H1 (cell line): ENCODE measurements around the gene RWDD3. TPM values are rescaled to one million over a fixed set of nuclear protein-coding genes. Genes with fewer than 3 reads are reported as not detected.

Experiments
- CTCF ChIA-PET: fragments of 300-600 bp; sonication (Branson Sonifier 250); formaldehyde crosslinking; loops from one replicate; lab custom pipeline; 2021; ENCODE audit not compliant: partially characterized antibody; lab: Charles Lee
- POLR2A ChIA-PET: fragments of 300-600 bp; sonication (Branson Sonifier 250); formaldehyde crosslinking; loops from one replicate; lab custom pipeline; 2021; ENCODE audit warnings: inconsistent platforms; ENCODE audit not compliant: partially characterized antibody; lab: Charles Lee
- DNase-seq, 2 experiments: peaks; one replicate each; pipeline versions ENCODE4 v3.0.0 to v3.0.0-alpha.2; 2010 to 2022; ENCODE audit warnings: low spot score in 2 of 2, low read depth in 1 of 2, mixed read lengths in 1 of 2
- FAIRE-seq: peaks from 2 replicates; lab custom pipeline; 2011; peaks lifted over from hg19 to GRCh38; lab: Jason Lieb, UNC
- H2AFZ ChIP-seq: 2 replicates; pipeline ENCODE4 v1.8.1; 2012; ENCODE audit warnings: low read length, inconsistent platforms
- H2AK5ac ChIP-seq: 2 replicates; pipeline ENCODE4 v1.6.1; 2013; ENCODE audit warnings: low read depth, low read length
- H2BK120ac ChIP-seq: replicated peaks from 2 replicates; pipeline ENCODE3; 2013; ENCODE audit warnings: low read depth, low read length, inconsistent platforms
- H2BK12ac ChIP-seq: 2 replicates; pipeline ENCODE4 v1.6.1; 2013; ENCODE audit warnings: low read depth, low read length
- H2BK15ac ChIP-seq: 2 replicates; pipeline ENCODE4 v1.6.1; 2013; ENCODE audit warnings: low read length
- H2BK20ac ChIP-seq: 2 replicates; pipeline ENCODE4 v1.6.1; 2013; ENCODE audit warnings: low read length
- H2BK5ac ChIP-seq: 2 replicates; pipeline ENCODE4 v1.6.1; 2013; ENCODE audit warnings: low read depth, low read length
- H3K14ac ChIP-seq: 2 replicates; pipeline ENCODE4 v1.6.1; 2013; ENCODE audit warnings: inconsistent platforms; ENCODE audit not compliant: insufficient read length
- H3K18ac ChIP-seq: 2 replicates; pipeline ENCODE4 v1.6.1; 2013; ENCODE audit warnings: low read length; ENCODE audit errors: extremely low read depth
- H3K23ac ChIP-seq: 2 replicates; pipeline ENCODE4 v1.6.1; 2013; ENCODE audit warnings: inconsistent platforms; ENCODE audit not compliant: insufficient read length
- H3K23me2 ChIP-seq: 2 replicates; pipeline ENCODE4 v1.6.1; 2013; ENCODE audit warnings: low read depth, low read length
- H3K27ac ChIP-seq: 2 replicates; pipeline ENCODE4 v1.6.1; 2011; ENCODE audit warnings: low read depth, low read length, inconsistent platforms
- H3K27me3 ChIP-seq, 4 experiments: replicated peaks in 1 of 4; 1 replicate in 1 of 4; 2 replicates in 3 of 4; pipeline versions ENCODE4 v1.6.1 to v1.8.1; 2011 to 2013; ENCODE audit warnings: low read length in 3 of 4, mild to moderate bottlenecking in 3 of 4, inconsistent platforms in 2 of 4, mixed read lengths in 2 of 4, moderate library complexity in 1 of 4; ENCODE audit not compliant: control insufficient read depth in 3 of 4, insufficient read depth in 3 of 4; ENCODE audit errors: extremely low read depth in 1 of 4
- H3K36me3 ChIP-seq, 4 experiments: 2 replicates each; pipeline versions ENCODE4 v1.6.1 to v1.8.1; 2011 to 2013; ENCODE audit warnings: mild to moderate bottlenecking in 4 of 4, low read length in 3 of 4, moderate library complexity in 2 of 4, control low read depth in 1 of 4, inconsistent platforms in 1 of 4; ENCODE audit not compliant: insufficient read depth in 4 of 4, control insufficient read depth in 2 of 4
- H3K4ac ChIP-seq: replicated peaks from 2 replicates; pipeline ENCODE3; 2013; ENCODE audit warnings: low read length, low read depth, mixed read lengths, inconsistent platforms; ENCODE audit not compliant: insufficient read length
- H3K4me1 ChIP-seq, 4 experiments: replicated peaks in 1 of 4; 1 replicate in 1 of 4; 2 replicates in 3 of 4; pipeline versions ENCODE4 v1.6.1 to v1.8.1; 2011 to 2013; ENCODE audit warnings: low read length in 3 of 4, inconsistent platforms in 2 of 4, mixed read lengths in 1 of 4; ENCODE audit not compliant: insufficient read depth in 4 of 4, control insufficient read depth in 3 of 4
- H3K4me2 ChIP-seq, 2 experiments: 2 replicates each; pipeline versions ENCODE4 v1.6.1 to v1.8.1; 2011 to 2013; ENCODE audit warnings: low read depth in 2 of 2, low read length in 2 of 2, control low read depth in 1 of 2, inconsistent platforms in 1 of 2, mild to moderate bottlenecking in 1 of 2; ENCODE audit not compliant: insufficient read depth in 1 of 2
- H3K4me3 ChIP-seq, 4 experiments: fragments of 200-600, 300-600 bp in 1 of 4; sonication (generic), shearing (Covaris generic), sonication (Bioruptor Twin) in 1 of 4; 2 replicates each; pipeline versions ENCODE4 v1.5.1 to v1.8.1; 2011 to 2016; ENCODE audit warnings: low read length in 4 of 4, low read depth in 3 of 4, control low read depth in 2 of 4, inconsistent platforms in 2 of 4, mild to moderate bottlenecking in 2 of 4, mixed read lengths in 1 of 4, moderate library complexity in 1 of 4; ENCODE audit not compliant: insufficient read depth in 2 of 4; ENCODE audit errors: extremely low read depth in 1 of 4
- H3K56ac ChIP-seq: replicated peaks from 2 replicates; pipeline ENCODE3; 2013; ENCODE audit warnings: low read depth, mild to moderate bottlenecking, mixed read lengths, low read length, inconsistent platforms; ENCODE audit not compliant: insufficient read length
- H3K79me1 ChIP-seq: 2 replicates; pipeline ENCODE4 v1.6.1; 2013; ENCODE audit warnings: low read depth, low read length, control low read depth
- H3K79me2 ChIP-seq, 2 experiments: 2 replicates each; pipeline versions ENCODE4 v1.6.1 to v1.8.1; 2012 to 2013; ENCODE audit warnings: low read length in 2 of 2, mild to moderate bottlenecking in 2 of 2, inconsistent platforms in 1 of 2; ENCODE audit not compliant: insufficient read depth in 2 of 2, control insufficient read depth in 1 of 2
- H3K9ac ChIP-seq, 4 experiments: replicated peaks in 1 of 4; 1 replicate in 1 of 4; 2 replicates in 3 of 4; pipeline versions ENCODE4 v1.6.1 to v1.8.1; 2011 to 2013; ENCODE audit warnings: low read depth in 3 of 4, low read length in 3 of 4, control low read depth in 2 of 4, mild to moderate bottlenecking in 2 of 4, moderate library complexity in 2 of 4, inconsistent platforms in 1 of 4; ENCODE audit errors: extremely low read depth in 1 of 4
- H3K9me3 ChIP-seq, 2 experiments: 2 replicates each; pipeline versions ENCODE4 v1.6.1 to v1.8.1; 2012 to 2013; ENCODE audit warnings: mild to moderate bottlenecking in 2 of 2, moderate library complexity in 2 of 2, control low read depth in 1 of 2, inconsistent platforms in 1 of 2, low read depth in 1 of 2, low read length in 1 of 2, mixed read lengths in 1 of 2; ENCODE audit not compliant: insufficient read depth in 2 of 2
- H4K20me1 ChIP-seq, 2 experiments: replicated peaks in 1 of 2; 2 replicates each; pipeline versions ENCODE3 to v1.8.1; 2011 to 2013; ENCODE audit warnings: inconsistent platforms in 2 of 2, low read length in 2 of 2, mild to moderate bottlenecking in 1 of 2; ENCODE audit not compliant: insufficient read depth in 2 of 2, control insufficient read depth in 1 of 2
- H4K5ac ChIP-seq: 2 replicates; pipeline ENCODE4 v1.6.1; 2013; ENCODE audit warnings: low read length, low read depth, mixed read lengths, inconsistent platforms; ENCODE audit not compliant: insufficient read length
- H4K8ac ChIP-seq: 2 replicates; pipeline ENCODE4 v1.8.0; 2013; ENCODE audit warnings: mild to moderate bottlenecking, moderate library complexity, low read length, inconsistent platforms; ENCODE audit not compliant: insufficient read depth; ENCODE audit errors: extremely low read depth
- H4K91ac ChIP-seq: replicated peaks from 2 replicates; pipeline ENCODE3; 2013; ENCODE audit warnings: low read length, mixed read lengths, inconsistent platforms; ENCODE audit not compliant: insufficient read length
- ATF3 ChIP-seq: IDR thresholded peaks from 2 replicates; pipeline ENCODE4 v1.6.1; 2011; ENCODE audit warnings: low read depth, mild to moderate bottlenecking, low read length; ENCODE audit not compliant: insufficient read depth
- CBX5 ChIP-seq: fragments of 300-800, 300-1000 bp; sonication (generic); IDR thresholded peaks from 2 replicates; pipeline ENCODE4 v1.7.1; 2016; ENCODE audit warnings: antibody characterized with exemption, low read length, low read depth
- CHD1 ChIP-seq: IDR thresholded peaks from 2 replicates; pipeline ENCODE4 v1.6.1; 2012; ENCODE audit warnings: low read depth, low read length, improper control_type of control experiment
- CTCF ChIP-seq, 3 experiments: IDR thresholded peaks; 1 replicate in 2 of 3; 2 replicates in 1 of 3; pipeline versions ENCODE4 v1.5.1 to v1.6.1; 2011; ENCODE audit warnings: low read length in 3 of 3, mild to moderate bottlenecking in 3 of 3, inconsistent platforms in 2 of 3, low read depth in 1 of 3, moderate library complexity in 1 of 3; ENCODE audit not compliant: insufficient read depth in 1 of 3; ENCODE audit errors: control extremely low read depth in 1 of 3
- EP300 ChIP-seq, 2 experiments: IDR thresholded peaks; 1 replicate in 1 of 2; 2 replicates in 1 of 2; pipeline ENCODE4 v1.6.1; 2011 to 2012; ENCODE audit warnings: low read depth in 2 of 2, low read length in 2 of 2, mild to moderate bottlenecking in 2 of 2, borderline replicate concordance in 1 of 2, inconsistent platforms in 1 of 2, moderate library complexity in 1 of 2
- NANOG ChIP-seq: IDR thresholded peaks from 2 replicates; pipeline ENCODE4 v1.6.1; 2011; ENCODE audit warnings: low read length, low read depth, mild to moderate bottlenecking, inconsistent platforms; ENCODE audit not compliant: insufficient read depth, poor library complexity, severe bottlenecking
- RNF2 ChIP-seq: fragments of 200-900, 300-1000 bp; sonication (generic); IDR thresholded peaks from 2 replicates; pipeline ENCODE4 v1.7.1; 2016; ENCODE audit warnings: borderline replicate concordance, low read depth, mild to moderate bottlenecking, antibody characterized with exemption, low read length; ENCODE audit not compliant: poor library complexity, severe bottlenecking; ENCODE audit errors: missing control alignments
- SIRT6 ChIP-seq: IDR thresholded peaks from one replicate; pipeline ENCODE4 v1.7.1; 2012; ENCODE audit warnings: low read length, inconsistent platforms
- SRF ChIP-seq: IDR thresholded peaks from 2 replicates; pipeline ENCODE4 v1.6.1; 2011; ENCODE audit warnings: mild to moderate bottlenecking, low read depth, low read length, moderate library complexity
- WGBS, 2 experiments: shearing (Covaris generic) in 1 of 2; methylation state at CpG; one replicate each; pipeline versions ENCODE4 v1.1.6 to v1.1.7; 2013 to 2015; ENCODE audit warnings: low lambda C conversion rate in 2 of 2, mixed read lengths in 2 of 2, inconsistent platforms in 1 of 2, low coverage in 1 of 2, missing lambda C conversion rate in 1 of 2; ENCODE audit not compliant: insufficient replicate concordance in 2 of 2, insufficient coverage in 1 of 2, insufficient read length in 1 of 2; ENCODE audit errors: extremely low coverage in 1 of 2, missing lambda C conversion rate in 1 of 2; 5-methylcytosine and 5-hydroxymethylcytosine counted together
- polyA plus RNA-seq, 7 experiments: library from polyadenylated mRNA; depleted of rRNA in 3 of 7; stranded (reverse) in 5 of 7; unstranded in 2 of 7; fragments of >200 nt in 5 of 7; fragments of 200-250 nt in 2 of 7; gene quantifications; 1 replicate in 5 of 7; 2 replicates in 1 of 7; 4 replicates in 1 of 7; pipeline versions ENCODE4 v1.2.1 to v1.2.3, GENCODE V29; 2011 to 2013; ENCODE audit warnings: missing spikeins in 2 of 7, mixed read lengths in 2 of 7
- total RNA-seq: library from RNA; stranded (reverse); fragmentation: NEBNext Ultra II Directional; extraction: Animal tissue kit (Norgen Biotek cat#: 25700); gene quantifications from 2 replicates; pipeline ENCODE4 v1.2.1, GENCODE V29; 2021

The RWDD3 gene
- total and polyA plus RNA-seq, 2 of the 8 experiments (the other 6 are each of a cell fraction or from before 2014, with no cell fraction given), result 7.9 to 14.5 TPM

- Histone ChIP-seq H3K9ac (no peak overlapping the region), H3K4ac (no peak overlapping the region), H3K36me3 (no peaks in the 10 kb centered on the region), H3K27ac (no peak overlapping the region), H3K14ac (no peak overlapping the region)
- WGBS, 2 experiments, result 92% methylated on average over 1 of the region's 1 CpG; no CpG with 5 or more reads in 1 of the 2 experiments
- POLR2A ChIA-PET, result no interaction called here
- no peak for DNase-seq
- TF ChIP-seq CTCF (IDR thresholded peaks at IDR 0.05; ENCODE audit: control extremely low read depth in 1 of 3, insufficient read depth in 1 of 3, low read depth in 1 of 3, low read length in 3 of 3), result no peak
- TF ChIP-seq ATF3, result no peak
- TF ChIP-seq EP300 (IDR thresholded peaks at IDR 0.05; ENCODE audit: borderline replicate concordance in 1 of 2, low read depth in 2 of 2, low read length in 2 of 2), result no peak
- no peak for TF ChIP-seq CHD1
- no peak for TF ChIP-seq RNF2
- no peak for TF ChIP-seq CBX5
- TF ChIP-seq NANOG, result no peak
- no peak for TF ChIP-seq SIRT6
- no peak for TF ChIP-seq SRF
- TF ChIP-seq, all 59 proteins: peak for 0
- H2BK5ac ChIP-seq, result no peak overlapping the region
- CTCF ChIA-PET, result interaction anchor here (0.7 kb wide), 1 partner anchor 22 kb away, joined by 3 read pairs; no protein-coding TSS in a partner anchor
- peaks cover 0 to 4% (median 0%) of the 10 kb centered on the region in 4 experiments; a peak in 2 of 7 replicates for H3K4me1 ChIP-seq
- no peaks in the 10 kb centered on the region for H3K27me3 ChIP-seq
- H3K18ac ChIP-seq, result no peak overlapping the region
- no peak overlapping the region for H3K4me3 ChIP-seq
- H2AFZ ChIP-seq, result no peak overlapping the region
- H3K79me1 ChIP-seq, result no peaks in the 10 kb centered on the region
- H2BK15ac ChIP-seq, result no peak overlapping the region
- H3K56ac ChIP-seq, result no peak overlapping the region
- H2BK20ac ChIP-seq, result no peak overlapping the region
- no peak overlapping the region for H3K23ac ChIP-seq
- H4K91ac ChIP-seq, result no peak overlapping the region
- H2BK120ac ChIP-seq, result no peak overlapping the region
- no peaks in the 10 kb centered on the region for H3K79me2 ChIP-seq
- no peaks in the 10 kb centered on the region; a peak in 1 of 4 replicates for H3K9me3 ChIP-seq
- no peak overlapping the region for H4K8ac ChIP-seq
- no peaks in the 10 kb centered on the region; the same call in 1 of the 2 replicates for H3K23me2 ChIP-seq
- no peak for FAIRE-seq
- H2BK12ac ChIP-seq, result no peak overlapping the region
- no peak overlapping the region for H3K4me2 ChIP-seq
- no peak overlapping the region for H2AK5ac ChIP-seq
- no peak overlapping the region for H4K5ac ChIP-seq
- no peaks in the 10 kb centered on the region for H4K20me1 ChIP-seq
Measured at GRCh38 chr1:95257758-95258157, 23.7 kb downstream of the RWDD3 start.
